GM21717 (cell line): ENCODE measurements around the gene PTCH2.
"Not testable (repeated sequence)": the region's sequence is repeated elsewhere in the genome, so short reads cannot be mapped to it uniquely, and the experiment has no call there.

ENCODE experiments used
- ATAC-seq: cut with Tn5 transposase; IDR thresholded peaks from one replicate; pipeline ENCODE4 v1.9.1; 2021; ENCODE audit warnings: mild to moderate bottlenecking, moderate library complexity; ENCODE audit not compliant: unreplicated experiment

Gene PTCH2

DNA sequence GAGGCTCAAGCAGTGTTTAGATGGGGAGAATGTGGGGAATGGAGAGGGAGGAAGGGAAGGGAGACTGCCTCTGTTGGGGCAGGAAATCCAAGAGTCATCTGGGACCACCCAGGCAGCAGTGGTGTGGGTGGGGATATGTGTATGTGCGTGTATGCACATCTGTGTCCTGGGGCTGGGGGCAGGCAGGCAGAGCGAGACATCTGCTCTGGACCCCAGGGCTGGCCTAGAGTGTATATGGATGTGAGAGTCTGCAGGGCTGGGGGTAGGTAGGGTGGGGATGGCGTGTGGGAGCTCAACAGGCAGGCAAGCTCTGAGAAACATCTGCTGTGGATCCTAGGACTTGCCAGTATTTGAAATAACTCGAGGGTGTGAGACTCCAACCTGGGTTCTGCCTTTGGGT, 3.5 kb downstream of the PTCH2 start:
- no peak for ATAC-seq

DNA sequence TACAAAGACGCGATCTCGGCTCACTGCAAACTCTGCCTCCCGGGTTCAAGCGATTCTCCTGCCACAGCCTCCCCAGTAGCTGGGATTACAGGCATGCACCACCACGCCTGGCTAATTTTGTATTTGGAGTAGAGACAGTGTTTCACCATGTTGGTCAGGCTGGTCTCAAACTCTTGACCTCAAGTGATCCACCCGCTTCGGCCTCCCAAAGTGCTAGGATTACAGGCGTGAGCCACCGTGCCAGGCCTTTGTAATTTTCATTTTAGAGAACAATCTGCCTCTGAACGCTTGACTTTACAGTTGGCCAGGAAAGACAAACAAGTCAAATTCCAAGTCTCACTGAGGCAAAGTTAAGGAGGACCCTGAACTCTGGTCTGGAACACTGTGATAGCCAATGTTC, 4.8 kb downstream of the PTCH2 start:
- ATAC-seq, result not testable (repeated sequence)

DNA sequence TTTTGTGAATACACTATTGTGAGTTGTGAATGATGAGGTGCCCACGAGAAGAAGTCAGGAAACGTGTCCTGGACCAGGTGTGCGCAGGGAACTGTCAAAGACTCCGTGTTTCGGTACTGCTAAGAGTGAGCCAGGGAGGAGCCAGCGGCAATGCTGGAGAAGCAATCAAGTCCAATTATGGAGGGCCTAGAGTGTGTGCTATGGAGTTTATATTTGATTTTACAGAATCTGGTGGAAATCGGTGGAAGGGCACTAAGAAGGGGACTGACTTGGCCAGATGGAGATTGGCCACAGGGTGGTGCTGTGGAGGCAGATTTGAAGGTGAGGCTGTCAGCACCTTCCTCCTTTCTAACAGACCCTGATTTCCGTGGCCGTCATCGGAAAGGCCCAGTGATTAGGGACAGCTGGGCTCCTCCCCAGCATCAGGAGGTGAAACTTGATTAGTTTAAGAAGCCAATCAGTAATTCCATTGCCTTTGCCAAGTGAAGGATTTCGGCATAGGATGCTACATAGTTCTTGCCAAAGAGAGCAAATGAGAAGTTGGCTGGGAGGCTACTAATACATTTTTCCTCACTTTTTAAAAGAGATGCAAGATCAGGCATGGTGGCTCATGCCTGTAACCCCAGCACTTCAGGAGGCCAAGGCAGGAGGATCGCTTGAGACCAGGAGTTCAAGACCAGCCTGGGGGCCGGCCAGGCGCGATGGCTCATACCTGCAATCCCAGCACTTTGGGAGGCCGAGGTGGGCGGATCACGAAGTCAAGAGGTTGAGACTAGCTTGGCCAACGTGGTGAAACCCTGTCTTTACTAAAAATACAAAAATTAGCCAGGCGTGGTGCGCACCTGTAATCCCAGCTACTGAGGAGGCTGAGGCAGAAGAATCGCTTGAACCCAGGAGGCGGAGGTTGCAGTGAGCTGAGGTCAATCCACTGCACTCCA, 7.0 kb downstream of the PTCH2 start:
- ATAC-seq, result no peak

DNA sequence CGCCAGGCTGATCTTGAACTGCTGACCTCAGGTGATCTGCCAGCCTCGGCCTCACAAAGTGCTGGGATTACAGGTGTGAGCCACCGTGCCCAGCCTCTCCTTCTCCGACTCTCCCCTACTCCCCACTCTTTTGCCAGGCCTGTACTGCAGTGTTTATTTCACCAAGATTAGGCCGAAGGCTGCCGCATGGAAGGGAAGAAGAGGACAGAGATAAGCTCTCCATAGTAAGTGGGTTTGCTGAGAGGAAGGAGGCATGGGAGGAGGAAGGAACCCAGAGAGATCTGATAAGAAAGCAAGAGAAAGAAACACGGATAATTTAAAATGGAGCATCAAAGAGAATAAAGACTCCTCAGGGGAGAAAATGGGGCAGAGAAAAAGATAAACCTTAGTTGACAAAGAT, 8.7 kb downstream of the PTCH2 start:
- no peak for ATAC-seq

DNA sequence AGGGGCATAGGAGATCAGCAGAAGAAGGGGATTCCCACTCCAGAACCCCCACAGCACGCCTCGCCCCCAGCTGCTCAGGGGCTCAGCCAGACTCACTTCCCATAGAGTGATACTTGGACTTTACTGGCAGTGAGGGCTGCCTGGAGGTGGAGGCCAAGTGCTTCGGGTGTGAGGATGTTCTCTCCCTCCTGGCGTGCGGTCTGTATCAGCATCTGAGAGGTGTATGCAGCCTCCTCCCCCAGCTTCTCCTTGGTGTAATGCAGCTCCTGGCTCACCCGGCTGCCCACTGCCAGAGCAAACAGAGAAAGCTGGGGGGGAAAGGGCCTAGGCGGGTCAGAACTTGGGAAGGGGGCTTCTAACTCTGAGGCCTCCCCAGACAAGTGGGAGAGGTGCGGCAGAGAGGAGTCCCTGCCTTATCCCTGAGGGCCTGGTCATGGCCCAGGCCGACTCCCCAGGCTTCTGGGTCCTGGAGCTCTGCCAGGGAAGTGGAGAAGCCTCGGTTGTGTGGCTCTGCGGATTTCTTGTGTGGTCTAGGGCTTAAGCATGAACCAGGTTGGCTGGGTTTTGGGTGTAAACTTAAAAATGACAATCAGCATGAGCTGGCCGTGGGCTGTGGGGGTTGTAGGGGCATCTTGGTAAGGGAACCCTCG, 10.9 kb downstream of the PTCH2 start:
- ATAC-seq, result no peak

DNA sequence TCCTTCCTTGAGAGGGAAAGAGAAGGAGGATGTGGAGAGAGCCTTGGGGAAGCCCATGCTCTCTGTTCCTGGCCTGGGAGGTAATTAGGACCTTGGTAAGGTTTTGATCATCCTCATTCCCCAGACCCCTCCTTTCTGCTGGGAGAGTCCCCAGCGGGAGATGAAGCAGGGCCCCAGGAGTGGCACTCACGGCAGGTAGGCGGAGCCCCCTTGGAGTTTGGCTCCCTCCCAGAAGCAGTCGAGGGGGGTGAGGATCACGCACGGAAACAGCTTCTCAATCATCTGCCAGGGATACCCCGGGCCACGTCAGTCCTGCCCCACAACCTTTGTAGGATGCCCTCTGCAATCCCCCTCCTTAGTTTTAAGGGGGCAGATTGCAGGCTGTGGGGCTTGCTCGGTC, 11.5 kb downstream of the PTCH2 start:
- no peak for ATAC-seq

DNA sequence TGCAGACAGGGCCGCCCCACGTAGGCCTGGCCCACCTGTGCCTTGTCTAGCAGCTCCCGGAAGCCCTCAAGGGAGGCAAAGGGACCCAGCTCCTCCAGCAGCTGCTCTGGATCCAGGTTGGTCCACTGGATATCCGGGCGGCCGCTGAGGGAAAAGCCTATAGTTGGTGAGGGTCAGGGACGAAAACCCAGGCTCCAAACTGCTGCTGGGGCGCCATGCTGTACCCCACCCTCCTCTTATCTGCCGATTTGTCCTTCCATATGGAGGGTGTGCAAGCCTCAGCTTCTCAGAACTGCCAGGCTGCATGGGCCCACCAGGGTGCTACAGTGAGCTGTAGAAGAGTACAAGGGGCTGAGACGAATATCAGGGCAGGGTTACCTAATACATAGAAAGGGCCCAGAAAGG, 12.2 kb downstream of the PTCH2 start:
- ATAC-seq, result no peak

DNA sequence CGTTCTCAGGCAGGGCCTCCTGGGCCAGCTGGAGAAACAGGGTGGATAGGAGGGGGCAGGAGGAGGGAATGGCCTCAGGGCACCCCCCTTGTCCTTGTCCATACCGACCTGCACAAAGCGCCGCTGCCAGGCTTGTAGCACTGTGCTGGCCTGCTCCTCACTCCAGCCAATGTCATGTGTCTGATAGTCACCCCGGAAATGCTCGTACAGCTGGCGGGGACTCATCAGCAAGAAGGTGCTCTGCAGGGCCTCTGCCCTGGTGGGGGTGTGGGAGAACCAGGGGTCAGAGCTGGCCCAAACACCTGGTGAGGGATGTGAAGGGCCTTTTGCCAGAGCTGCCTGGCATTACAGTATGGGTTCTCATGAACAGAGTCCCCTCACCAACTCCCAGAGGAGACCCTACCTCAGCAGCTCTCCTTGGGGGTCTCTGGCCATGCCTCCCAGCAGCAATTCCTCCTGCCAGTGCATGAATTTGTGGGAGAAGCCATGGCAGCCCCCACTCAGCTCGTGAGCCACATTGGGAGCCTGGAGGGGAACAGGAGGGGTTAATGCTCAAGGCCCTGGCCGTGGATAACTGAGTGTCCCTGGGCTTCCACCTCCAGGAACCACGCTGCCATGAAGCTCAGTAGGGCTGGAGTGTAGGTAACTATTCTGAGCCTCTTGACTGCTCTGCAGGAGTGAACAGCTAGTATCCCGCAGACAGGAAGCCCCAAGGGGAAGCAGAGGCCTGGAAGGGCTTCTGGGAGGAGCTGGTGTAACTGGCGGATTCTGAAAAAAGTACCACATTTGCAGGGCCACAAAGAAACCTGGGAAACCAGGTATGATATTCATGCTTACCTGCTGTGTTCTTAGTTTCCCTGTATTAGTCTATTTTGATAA, 13.3 kb downstream of the PTCH2 start:
- no peak for ATAC-seq

DNA sequence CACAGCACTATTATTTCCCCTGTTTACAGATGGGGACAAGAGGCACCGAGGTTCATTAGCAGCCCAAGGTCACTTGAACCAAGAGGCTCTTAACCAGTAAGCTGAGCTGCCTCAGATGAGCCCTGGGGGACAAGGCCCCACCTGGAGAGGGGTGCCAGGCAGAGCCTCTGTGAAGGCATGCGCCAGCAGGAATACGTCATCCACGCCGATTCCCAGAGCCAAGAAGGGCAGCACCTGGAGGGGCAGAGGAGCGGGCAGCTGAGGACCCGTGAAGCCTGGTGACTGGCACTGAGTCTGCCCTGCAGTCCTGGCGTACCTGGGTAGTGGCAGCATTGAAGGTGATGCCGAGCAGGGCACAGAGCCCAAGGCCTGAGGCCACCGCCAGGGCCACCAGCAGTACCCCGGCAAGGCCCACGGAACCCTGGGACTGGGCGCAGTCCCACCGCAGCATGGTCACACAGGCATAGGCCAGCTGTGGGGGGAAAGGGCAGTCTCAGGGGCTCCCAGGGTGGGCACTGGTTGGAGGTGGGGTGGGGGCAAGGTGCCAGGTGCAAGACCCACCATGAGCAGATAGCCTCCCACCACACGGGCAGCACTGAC, 14.1 kb downstream of the PTCH2 start:
- ATAC-seq, result no peak

DNA sequence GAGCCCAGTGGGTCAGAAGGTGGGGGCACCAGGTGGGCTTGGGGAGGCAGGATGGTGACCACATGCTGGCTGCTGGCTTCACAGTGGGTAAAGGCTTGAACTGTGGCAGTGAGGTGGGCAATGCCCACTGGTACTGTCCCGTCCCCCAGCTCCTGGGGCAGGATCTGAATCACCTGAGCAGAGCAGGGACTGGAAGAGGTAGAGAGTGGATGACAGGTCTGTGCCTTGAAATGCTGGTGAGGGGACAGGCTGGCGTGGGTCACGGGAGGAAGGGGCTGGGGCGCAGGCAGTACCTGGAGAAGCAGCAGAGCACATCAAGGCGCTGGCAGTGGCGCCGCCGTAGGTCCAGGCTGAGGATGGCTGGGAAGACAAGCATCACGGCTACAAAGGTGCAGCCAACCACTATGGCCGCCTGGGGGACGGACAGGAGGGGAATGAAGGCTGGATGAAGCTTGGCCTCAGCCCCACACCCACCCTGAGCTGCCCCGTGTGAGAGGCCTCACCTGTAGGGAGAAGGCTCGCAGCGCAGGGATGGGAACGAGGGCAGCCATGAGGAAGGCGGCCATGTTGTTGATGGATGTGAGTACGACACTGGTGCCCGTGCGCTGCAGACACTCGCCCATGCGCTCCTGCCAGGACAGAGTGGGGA, 14.9 kb downstream of the PTCH2 start:
- ATAC-seq, result no peak

DNA sequence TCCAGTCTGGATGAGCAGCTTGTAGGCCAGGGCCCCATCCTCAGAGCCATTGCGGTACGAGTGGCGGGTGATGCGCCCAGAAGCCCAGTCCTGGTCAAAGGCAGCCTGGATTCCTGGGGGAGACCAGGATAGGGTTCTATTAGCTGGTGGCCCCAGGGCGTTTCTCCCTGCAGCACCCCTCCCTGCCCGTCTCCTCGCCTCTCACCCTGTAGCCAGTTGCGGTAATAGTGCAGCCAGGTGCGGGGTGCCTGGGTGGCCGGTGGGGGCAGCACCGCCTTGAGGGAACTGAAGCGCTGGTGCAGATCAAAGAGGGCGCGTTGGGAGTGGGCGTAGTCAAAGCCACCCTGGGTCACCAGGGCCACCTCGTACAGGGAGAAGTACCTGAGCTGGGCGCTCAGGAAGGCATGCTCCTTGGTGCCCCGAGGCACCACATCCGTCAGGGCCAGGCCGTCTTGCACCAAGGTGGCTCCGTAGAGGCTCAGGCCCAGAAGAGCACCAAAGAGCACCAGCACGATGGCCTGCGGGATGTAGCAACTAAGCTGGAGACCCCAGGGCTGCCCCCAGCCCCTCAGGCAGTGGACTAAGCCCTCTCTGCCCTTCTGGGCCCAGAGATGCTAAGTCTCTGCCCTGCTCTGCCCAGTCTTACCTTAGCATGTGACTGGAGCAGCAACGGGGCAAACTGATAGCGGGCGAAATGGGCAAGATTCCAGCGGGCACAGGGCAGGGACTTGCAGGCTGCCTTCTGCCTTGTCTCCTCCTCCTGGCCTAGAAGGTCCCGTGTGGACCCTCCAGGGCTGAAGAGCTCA, 15.7 kb downstream of the PTCH2 start:
- no peak for ATAC-seq

DNA sequence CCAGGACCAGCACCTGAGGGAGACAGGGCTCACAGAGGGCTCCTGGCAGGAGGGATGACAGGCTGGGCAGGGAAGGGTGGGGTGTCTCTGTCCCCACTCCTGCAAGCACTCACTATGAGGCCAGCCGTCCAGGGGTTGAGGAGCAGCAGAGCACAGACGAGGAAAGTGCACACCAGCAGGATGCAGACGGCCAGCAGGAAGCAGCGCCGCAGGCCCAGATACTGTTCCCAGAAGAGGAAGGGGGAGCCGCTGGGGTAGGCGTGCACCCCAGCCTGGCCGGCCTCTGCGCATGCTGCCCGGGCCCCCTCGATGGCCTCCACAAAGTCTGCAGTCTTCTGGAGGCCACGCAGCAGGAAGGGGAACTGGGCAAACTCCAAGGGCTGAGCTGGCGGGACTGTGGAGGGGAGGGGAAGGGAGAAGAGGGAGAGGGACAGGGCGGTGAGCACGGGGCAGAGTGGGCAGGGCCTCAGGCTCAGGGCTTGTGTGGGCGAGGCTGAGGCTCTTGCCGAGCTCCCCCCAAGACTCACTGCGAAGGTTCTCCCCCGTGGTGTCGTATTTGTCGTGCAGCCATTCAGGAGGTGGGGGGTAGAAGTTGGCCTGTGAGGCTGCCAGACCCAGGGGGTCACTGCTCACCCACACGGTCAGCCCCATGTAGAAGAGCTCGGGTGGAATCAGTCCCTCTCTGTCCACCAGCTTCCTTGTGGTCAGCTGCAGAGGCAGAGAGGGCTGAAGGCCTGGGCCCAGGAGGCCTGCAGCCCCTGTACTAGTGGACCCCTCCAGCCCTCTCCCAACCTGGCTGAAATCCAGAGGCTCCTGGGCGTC, 16.5 kb downstream of the PTCH2 start:
- no peak for ATAC-seq

DNA sequence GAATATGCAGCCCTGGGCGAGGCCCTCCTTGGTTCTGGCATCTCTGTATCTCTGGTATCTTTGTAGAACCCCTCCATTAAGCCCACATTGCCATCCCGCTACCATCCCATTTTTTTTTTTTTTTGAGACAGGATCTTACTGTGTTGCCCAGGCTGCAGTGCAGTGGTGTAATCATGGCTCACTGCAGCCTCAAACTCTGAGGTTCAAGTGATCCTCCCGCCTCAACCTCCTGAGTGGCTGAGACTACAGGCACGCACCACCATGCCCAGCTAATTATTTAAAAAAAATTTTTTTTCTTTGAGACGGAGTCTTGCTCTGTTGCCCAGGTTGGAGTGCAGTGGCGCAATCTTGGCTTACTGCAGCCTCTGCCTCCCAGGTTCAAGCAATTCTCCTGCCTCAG, 18.7 kb downstream of the PTCH2 start:
- not testable (repeated sequence) for ATAC-seq

DNA sequence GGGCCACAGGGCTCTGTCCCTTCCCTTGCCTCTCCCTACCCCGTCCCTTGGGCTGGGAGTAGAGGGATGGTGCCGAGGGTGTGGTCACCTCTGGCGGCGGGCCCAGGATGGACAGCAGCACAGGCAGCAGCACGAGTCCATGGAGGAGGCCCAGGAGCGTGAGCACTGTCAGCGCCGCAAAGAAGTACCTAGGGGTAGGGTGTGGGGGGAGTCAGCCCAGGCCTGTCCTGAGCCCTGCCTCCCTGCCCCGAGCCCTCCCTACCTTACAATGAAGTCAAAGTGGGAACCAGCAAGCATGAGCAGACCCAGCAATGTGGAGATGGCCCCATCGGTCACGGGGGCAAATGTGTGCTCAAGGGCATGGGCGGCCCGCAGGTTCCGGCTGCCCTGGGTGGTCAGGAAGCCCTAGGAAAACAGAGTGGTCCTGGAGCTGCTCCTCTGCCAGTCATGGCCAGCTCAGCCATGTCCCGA, 20.0 kb downstream of the PTCH2 start:
- ATAC-seq, result no peak

DNA sequence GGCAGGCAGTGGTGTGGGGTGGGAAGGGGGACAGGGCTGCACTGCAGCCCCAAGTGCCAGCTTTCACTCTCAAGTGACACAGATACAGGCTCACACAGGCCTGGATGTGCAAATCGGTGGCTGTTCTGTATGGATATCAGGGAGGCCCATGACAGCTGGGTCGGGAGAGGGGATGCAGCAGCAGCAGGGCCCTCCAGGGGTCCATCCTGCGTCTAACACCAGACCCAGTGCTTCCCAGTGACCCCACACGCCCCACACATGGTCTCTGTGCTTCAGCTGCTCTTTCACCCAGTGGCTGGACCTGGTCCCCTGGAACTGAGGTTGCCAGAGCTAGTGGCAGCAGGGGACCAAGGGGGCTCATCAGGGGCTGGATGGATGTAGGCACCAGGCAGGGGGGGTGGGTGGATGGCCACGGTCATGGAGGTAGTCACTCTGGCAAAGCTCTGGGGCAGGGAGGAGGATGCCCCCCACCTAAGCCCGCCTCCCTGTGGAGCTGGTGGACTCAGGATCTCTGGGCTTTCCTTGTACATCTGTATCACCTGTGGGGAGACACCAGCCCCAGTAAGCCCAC, 20.8 kb downstream of the PTCH2 start:
- ATAC-seq, result no peak

DNA sequence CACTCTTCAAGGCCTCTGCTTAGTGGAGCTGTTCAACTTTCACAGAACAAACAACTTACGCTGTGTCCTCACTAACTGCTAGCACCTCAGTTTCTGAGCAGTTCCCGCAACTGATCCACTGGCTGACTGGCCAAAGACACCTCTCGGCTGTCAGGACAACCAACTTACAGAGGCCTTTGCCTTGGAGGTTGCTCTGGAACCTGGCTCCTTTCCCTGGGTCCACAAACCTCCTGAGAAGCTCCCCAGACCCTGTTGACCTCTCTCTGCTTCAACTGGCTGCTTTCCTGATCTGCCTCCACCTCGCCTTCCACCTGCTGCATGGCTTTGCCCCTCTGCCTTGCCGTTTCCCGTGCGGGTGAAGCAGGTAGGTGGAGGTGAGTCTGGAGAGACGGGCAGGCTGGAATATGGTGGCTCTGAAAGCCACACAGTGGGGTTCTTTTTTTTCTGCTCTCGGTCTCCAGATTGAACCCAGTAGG, 21.8 kb downstream of the PTCH2 start:
- no peak for ATAC-seq

DNA sequence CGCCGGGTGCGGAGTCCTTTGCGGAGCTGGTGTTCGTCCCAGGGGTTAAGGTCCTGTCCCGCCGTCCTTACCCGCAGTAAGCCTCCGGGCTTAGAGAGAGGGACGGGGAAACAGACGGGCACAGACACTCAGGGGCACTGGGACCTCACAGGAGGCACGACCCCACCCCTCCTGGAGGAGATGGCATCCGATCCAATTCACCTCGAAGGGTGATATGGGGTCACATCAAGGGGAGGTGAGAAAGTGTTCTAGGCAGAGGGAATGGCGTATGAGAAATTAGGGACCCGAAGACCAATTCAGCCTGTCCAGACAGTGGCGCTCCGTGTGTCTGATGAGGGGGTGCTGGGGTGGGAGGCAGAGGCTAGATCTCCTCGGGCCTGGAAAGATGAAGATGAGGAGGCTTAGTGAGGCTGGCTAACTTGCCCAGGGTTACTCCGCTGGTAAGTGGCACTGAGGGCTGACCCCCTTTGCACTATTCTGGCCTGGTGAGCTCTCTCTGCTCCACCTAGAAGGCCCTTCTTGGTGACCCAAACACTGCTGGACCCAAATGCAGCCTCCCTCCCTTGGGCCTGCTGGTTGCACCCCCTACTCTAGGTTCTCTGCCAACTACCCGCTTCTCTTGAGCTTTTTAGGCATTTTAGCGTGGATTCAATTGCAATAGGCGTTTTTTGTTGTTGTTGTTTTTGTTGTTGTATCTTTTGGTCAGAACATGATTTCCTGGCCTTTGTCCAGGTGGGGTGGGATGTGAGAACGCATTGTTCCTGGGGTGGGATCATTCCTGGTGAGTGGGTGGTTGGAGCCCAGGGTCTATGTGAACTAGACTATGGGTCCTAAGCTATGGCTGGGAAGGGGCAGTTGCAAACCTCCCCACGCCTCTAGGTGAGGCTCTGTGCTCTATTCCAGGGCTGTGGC, 22.5 kb downstream of the PTCH2 start:
- ATAC-seq, result peak; percentile 1
